Thymus (tissue), 11 donors: ENCODE measurements around the gene FAM53B. TPM values are rescaled to one million over a fixed set of nuclear protein-coding genes. Genes with fewer than 3 reads are reported as not detected.

ENCODE experiments used
- DNase-seq, 9 donors: peaks; one replicate each; pipeline ENCODE4 v3.0.0-alpha.2; 2013; ENCODE audit warnings: low spot score in 9 of 9, low read depth in 6 of 9, missing footprints in 1 of 9
- H3K27ac ChIP-seq, 2 donors: one replicate each; pipeline ENCODE4 v1.5.1; 2013; ENCODE audit warnings: control low read depth in 1 of 2, low read depth in 1 of 2, low read length in 1 of 2, mild to moderate bottlenecking in 1 of 2, moderate library complexity in 1 of 2
- H3K27me3 ChIP-seq, 2 donors: one replicate each; pipeline ENCODE4 v1.5.1; 2013; ENCODE audit warnings: low read length in 1 of 2; ENCODE audit not compliant: control insufficient read depth in 2 of 2, insufficient read depth in 1 of 2
- H3K36me3 ChIP-seq, 2 donors: one replicate each; pipeline ENCODE4 v1.5.1; 2013; ENCODE audit warnings: low read length in 1 of 2, mild to moderate bottlenecking in 1 of 2, moderate library complexity in 1 of 2; ENCODE audit not compliant: control insufficient read depth in 2 of 2, insufficient read depth in 2 of 2
- H3K4me1 ChIP-seq, 2 donors: one replicate each; pipeline ENCODE4 v1.5.1; 2013; ENCODE audit warnings: low read length in 2 of 2; ENCODE audit not compliant: control insufficient read depth in 2 of 2, insufficient read depth in 2 of 2
- H3K4me3 ChIP-seq, 2 donors: one replicate each; pipeline ENCODE4 v1.5.1; 2013; ENCODE audit warnings: low read length in 2 of 2, control low read depth in 1 of 2, mild to moderate bottlenecking in 1 of 2
- H3K9me3 ChIP-seq, 2 donors: one replicate each; pipeline ENCODE4 v1.5.1; 2013; ENCODE audit warnings: low read length in 1 of 2, mild to moderate bottlenecking in 1 of 2; ENCODE audit not compliant: control insufficient read depth in 2 of 2, insufficient read depth in 1 of 2
- WGBS: extraction: QIAGEN DNeasy Blood & Tissue Kit; methylation state at CpG from one replicate; pipeline ENCODE4 v1.1.7; 2013; 5-methylcytosine and 5-hydroxymethylcytosine counted together
- polyA plus RNA-seq: library from polyadenylated mRNA; stranded (reverse); fragments of 200-250 nt; gene quantifications from one replicate; pipeline ENCODE4 v1.2.3, GENCODE V29; 2013
- total RNA-seq: library from RNA; stranded (reverse); fragments of 120-200 nt; gene quantifications from one replicate; pipeline ENCODE4 v1.2.4, GENCODE V29; 2013
- donor health status: healthy.

Gene FAM53B
- total and polyA plus RNA-seq, 2 donors, result 46.2 to 57.6 TPM

GRCh38 chr10:124573726-124574455 is 170.3 kb downstream of the FAM53B start:
- DNase-seq, result no peak
- Histone ChIP-seq H3K4me3 (no peak overlapping the region), H3K4me1 (peaks cover 0 to 5% of the 10 kb centered on the region in 2 donors), H3K9me3 (no peaks in the 10 kb centered on the region), H3K36me3 (no peaks in the 10 kb centered on the region), H3K27me3 (no peaks in the 10 kb centered on the region), H3K27ac (no peak overlapping the region)
- 92% methylated on average over 31 of the region's 31 CpGs for WGBS

GRCh38 chr10:124572751-124573150 is 171.4 kb downstream of the FAM53B start:
- Histone ChIP-seq H3K4me3 (no peak overlapping the region), H3K27me3 (no peaks in the 10 kb centered on the region), H3K9me3 (no peaks in the 10 kb centered on the region), H3K27ac (no peak overlapping the region), H3K4me1 (no peaks in the 10 kb centered on the region), H3K36me3 (no peaks in the 10 kb centered on the region)
- 98% methylated on average over 11 of the region's 11 CpGs for WGBS
- DNase-seq, result no peak

GRCh38 chr10:124570646-124571045 is 173.5 kb downstream of the FAM53B start:
- Histone ChIP-seq H3K27me3 (no peaks in the 10 kb centered on the region), H3K9me3 (no peaks in the 10 kb centered on the region), H3K27ac (no peak overlapping the region), H3K4me3 (no peak overlapping the region), H3K36me3 (no peaks in the 10 kb centered on the region), H3K4me1 (no peaks in the 10 kb centered on the region)
- 97% methylated on average over 9 of the region's 9 CpGs for WGBS
- no peak for DNase-seq

GRCh38 chr10:124569623-124570470 is 174.3 kb downstream of the FAM53B start:
- Histone ChIP-seq H3K27me3 (no peaks in the 10 kb centered on the region), H3K9me3 (no peaks in the 10 kb centered on the region), H3K27ac (no peak overlapping the region), H3K4me3 (no peak overlapping the region), H3K4me1 (no peaks in the 10 kb centered on the region), H3K36me3 (no peaks in the 10 kb centered on the region)
- 70% methylated on average over 11 of the region's 11 CpGs for WGBS
- no peak for DNase-seq

Other genes starting within 250 kb of the FAM53B start
- gene EEF1AKMT2, start 47.5 kb upstream of the FAM53B start, total RNA-seq, result 22.3 TPM
- gene EEF1AKMT2, start 47.5 kb upstream of the FAM53B start, polyA plus RNA-seq, result 27.3 TPM
- 13.7 TPM for gene ABRAXAS2, start 57.4 kb upstream of the FAM53B start, total RNA-seq
- gene ABRAXAS2, start 57.4 kb upstream of the FAM53B start, polyA plus RNA-seq, result 13.0 TPM
- gene ZRANB1, start 197.7 kb upstream of the FAM53B start, total RNA-seq, result 17.5 TPM
- 16.0 TPM for gene ZRANB1, start 197.7 kb upstream of the FAM53B start, polyA plus RNA-seq